Mesendoderm (in vitro differentiated cells): ENCODE data around the gene BSPH1.

ENCODE experiments used
- DNase-seq: peaks from one replicate; pipeline ENCODE4 v3.0.0; 2013
- H2AK5ac ChIP-seq: 2 replicates; pipeline ENCODE4 v1.6.1; 2013; ENCODE audit warnings: low read length, inconsistent platforms
- H2BK120ac ChIP-seq: 2 replicates; pipeline ENCODE4 v1.6.1; 2013; ENCODE audit warnings: low read depth, mild to moderate bottlenecking, low read length, moderate library complexity, mixed read lengths
- H2BK15ac ChIP-seq: replicated peaks from 2 replicates; pipeline ENCODE4 v1.6.1; 2013; ENCODE audit warnings: low read depth, mild to moderate bottlenecking, moderate library complexity
- H2BK5ac ChIP-seq: 2 replicates; pipeline ENCODE4 v1.6.1; 2013; ENCODE audit warnings: low read length, inconsistent platforms
- H3K18ac ChIP-seq: 2 replicates; pipeline ENCODE4 v1.6.1; 2013; ENCODE audit warnings: mild to moderate bottlenecking, low read length, mixed read lengths
- H3K23ac ChIP-seq: one replicate; pipeline ENCODE4 v1.6.1; 2013; ENCODE audit warnings: low read length
- H3K27ac ChIP-seq: 2 replicates; pipeline ENCODE4 v1.5.1; 2013; ENCODE audit warnings: low read depth, mild to moderate bottlenecking, inconsistent platforms, low read length, moderate library complexity
- H3K27me3 ChIP-seq: 2 replicates; pipeline ENCODE4 v1.6.1; 2013; ENCODE audit warnings: low read length, control low read depth, mild to moderate bottlenecking, inconsistent platforms; ENCODE audit not compliant: insufficient read depth, poor library complexity
- H3K36me3 ChIP-seq: 2 replicates; pipeline ENCODE4 v1.6.1; 2013; ENCODE audit warnings: low read length, inconsistent platforms; ENCODE audit not compliant: control insufficient read depth, insufficient read depth
- H3K4ac ChIP-seq: one replicate; pipeline ENCODE4 v1.6.1; 2013; ENCODE audit warnings: low read depth, mild to moderate bottlenecking, low read length, moderate library complexity
- H3K4me1 ChIP-seq: 2 replicates; pipeline ENCODE4 v1.6.1; 2013; ENCODE audit warnings: low read depth, low read length, inconsistent platforms; ENCODE audit not compliant: control insufficient read depth
- H3K4me2 ChIP-seq: 2 replicates; pipeline ENCODE4 v1.6.1; 2013; ENCODE audit warnings: low read length
- H3K4me3 ChIP-seq: 2 replicates; pipeline ENCODE4 v1.5.1; 2013; ENCODE audit warnings: mild to moderate bottlenecking, low read length
- H3K56ac ChIP-seq: one replicate; pipeline ENCODE4 v1.6.1; 2013; ENCODE audit warnings: low read length
- H3K79me1 ChIP-seq: 2 replicates; pipeline ENCODE4 v1.6.1; 2013; ENCODE audit warnings: low read length, inconsistent platforms
- H3K79me2 ChIP-seq: 2 replicates; pipeline ENCODE4 v1.6.1; 2013; ENCODE audit warnings: mild to moderate bottlenecking, low read length; ENCODE audit not compliant: control insufficient read depth, insufficient read depth
- H3K9ac ChIP-seq: 2 replicates; pipeline ENCODE4 v1.6.1; 2013; ENCODE audit warnings: low read length, inconsistent platforms
- H4K5ac ChIP-seq: one replicate; pipeline ENCODE4 v1.6.1; 2013; ENCODE audit warnings: low read length
- H4K8ac ChIP-seq: one replicate; pipeline ENCODE4 v1.6.1; 2013; ENCODE audit warnings: low read depth, mild to moderate bottlenecking, control low read depth, low read length, moderate library complexity
- WGBS: extraction: QIAGEN DNeasy Blood & Tissue Kit; methylation state at CpG from one replicate; pipeline ENCODE4 v1.1.7; 2013; ENCODE audit warnings: low lambda C conversion rate, missing lambda C conversion rate; ENCODE audit not compliant: insufficient coverage; ENCODE audit errors: extremely low coverage; 5-methylcytosine and 5-hydroxymethylcytosine counted together

The BSPH1 gene

DNA sequence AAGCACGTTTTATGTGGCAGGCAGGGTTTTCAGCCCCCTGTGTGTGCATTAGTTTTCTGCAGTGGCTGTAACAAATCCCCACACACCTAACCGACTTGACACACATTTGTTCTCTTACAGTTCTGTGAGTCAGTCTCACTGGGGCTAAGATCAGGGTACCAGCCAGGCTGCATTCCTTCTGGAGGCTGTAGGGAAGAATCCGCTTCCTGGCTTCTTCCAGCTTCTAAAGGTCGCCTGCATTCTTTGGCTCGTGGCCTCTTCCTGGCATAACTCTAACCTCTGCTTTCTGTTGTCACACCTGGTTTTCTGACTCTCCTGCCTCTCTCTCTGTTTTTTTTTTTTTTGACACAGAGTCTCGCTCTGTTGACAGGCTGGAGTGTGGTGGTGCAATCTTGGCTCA is 8.9 kb upstream of the BSPH1 start:
- no CpG with 5 or more reads among the region's 6 CpGs for WGBS
- no peaks in the 10 kb centered on the region for H3K79me2 ChIP-seq

GRCh38 chr19:47998800-47999199 is 6.8 kb upstream of the BSPH1 start:
- no peaks in the 10 kb centered on the region for H3K27me3 ChIP-seq
- no CpG with 5 or more reads among the region's 6 CpGs for WGBS

More for the DNA sequence above, 8.9 kb upstream of the BSPH1 start:
- Histone ChIP-seq H3K27me3 (no peaks in the 10 kb centered on the region), H2BK120ac (no peak overlapping the region), H3K36me3 (no peaks in the 10 kb centered on the region), H2BK15ac (no peak overlapping the region), H3K4me3 (no peak overlapping the region), H2AK5ac (no peak overlapping the region), H4K5ac (no peak overlapping the region), H3K27ac (no peak overlapping the region), H2BK5ac (no peak overlapping the region), H3K23ac (no peak overlapping the region), H4K8ac (no peak overlapping the region), H3K79me1 (no peaks in the 10 kb centered on the region), H3K4me1 (no peaks in the 10 kb centered on the region), H3K9ac (no peak overlapping the region), H3K18ac (no peak overlapping the region), H3K56ac (no peak overlapping the region), H3K4ac (no peak overlapping the region), H3K4me2 (no peak overlapping the region)
- peak; percentile 10 for DNase-seq

GRCh38 chr19:47996230-47996727 is 4.3 kb upstream of the BSPH1 start:
- Histone ChIP-seq H3K27ac (no peak overlapping the region), H3K18ac (no peak overlapping the region), H4K8ac (no peak overlapping the region), H3K4me3 (no peak overlapping the region), H2BK5ac (no peak overlapping the region), H3K36me3 (no peaks in the 10 kb centered on the region), H2AK5ac (no peak overlapping the region), H3K4me2 (no peak overlapping the region), H3K27me3 (no peaks in the 10 kb centered on the region), H2BK120ac (no peak overlapping the region), H2BK15ac (no peak overlapping the region), H3K4me1 (no peaks in the 10 kb centered on the region), H3K79me2 (no peaks in the 10 kb centered on the region), H3K23ac (no peak overlapping the region), H3K56ac (no peak overlapping the region), H3K9ac (no peak overlapping the region), H3K79me1 (no peaks in the 10 kb centered on the region), H4K5ac (no peak overlapping the region), H3K4ac (no peak overlapping the region)
- DNase-seq = no peak
- WGBS = no CpG with 5 or more reads among the region's 1 CpG

More at GRCh38 chr19:47998800-47999199, 6.8 kb upstream of the BSPH1 start:
- no peak for DNase-seq
- Histone ChIP-seq H3K4ac (no peak overlapping the region), H3K79me1 (no peaks in the 10 kb centered on the region), H3K4me3 (no peak overlapping the region), H3K56ac (no peak overlapping the region), H3K27ac (no peak overlapping the region), H3K4me2 (no peak overlapping the region), H3K79me2 (no peaks in the 10 kb centered on the region), H2AK5ac (no peak overlapping the region), H3K18ac (no peak overlapping the region), H3K9ac (no peak overlapping the region), H3K23ac (no peak overlapping the region), H2BK5ac (no peak overlapping the region), H2BK15ac (no peak overlapping the region), H3K36me3 (no peaks in the 10 kb centered on the region), H2BK120ac (no peak overlapping the region), H4K5ac (no peak overlapping the region), H4K8ac (no peak overlapping the region), H3K4me1 (no peaks in the 10 kb centered on the region)

DNA sequence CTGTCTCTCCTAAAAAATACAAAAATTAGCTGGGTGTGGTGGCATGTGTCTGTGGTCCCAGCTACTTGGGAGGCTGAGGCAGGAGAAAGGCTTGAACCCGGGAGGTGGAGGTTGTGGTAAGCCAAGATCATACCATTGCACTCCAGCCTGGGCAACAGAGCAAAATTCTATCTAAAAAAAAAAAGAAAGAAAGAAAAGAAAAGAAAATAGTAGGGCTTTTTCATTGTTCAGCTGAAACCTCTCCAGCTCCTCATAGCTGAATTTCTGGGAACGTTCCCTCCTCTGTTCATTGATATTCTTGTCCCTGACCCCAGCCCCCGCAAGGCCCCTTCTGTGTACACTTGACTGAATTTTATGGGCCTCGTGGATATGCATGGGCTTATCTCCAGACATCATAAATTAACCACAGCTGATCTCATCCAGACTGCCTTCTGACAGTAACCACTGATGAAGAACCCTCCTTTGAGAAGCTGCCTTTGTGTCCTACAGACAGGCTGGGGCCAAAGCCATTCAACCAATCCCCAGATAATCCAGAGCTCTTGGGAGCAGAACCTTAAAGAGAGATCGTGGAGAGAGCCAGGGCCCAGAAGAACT is 2.3 kb upstream of the BSPH1 start, which contains the start of gene ELSPBP1:
TSS of gene ELSPBP1 (plus strand) at position 424 of the 594 bp plus-strand sequence. CDS start 14,036 bp downstream, outside the sequence.
- Histone ChIP-seq H3K4me1 (no peaks in the 10 kb centered on the region), H3K4me3 (no peak within 1 kb of the TSS), H2BK120ac (no peak within 1 kb of the TSS), H3K36me3 (no peaks in the 10 kb centered on the region), H3K9ac (no peak within 1 kb of the TSS), H2BK15ac (no peak within 1 kb of the TSS), H3K79me2 (no peaks in the 10 kb centered on the region), H3K23ac (no peak within 1 kb of the TSS), H3K79me1 (no peaks in the 10 kb centered on the region), H3K4me2 (no peak within 1 kb of the TSS), H3K4ac (no peak within 1 kb of the TSS), H3K56ac (no peak within 1 kb of the TSS), H4K8ac (no peak within 1 kb of the TSS), H2AK5ac (no peak within 1 kb of the TSS), H2BK5ac (no peak within 1 kb of the TSS), H3K27ac (no peak within 1 kb of the TSS), H3K18ac (no peak within 1 kb of the TSS), H4K5ac (no peak within 1 kb of the TSS), H3K27me3 (no peaks in the 10 kb centered on the region)
- no peak for DNase-seq
- WGBS = no CpG with 5 or more reads among the region's 5 CpGs

- Histone ChIP-seq H2AK5ac (no peak overlapping the region), H3K4ac (no peak overlapping the region), H3K18ac (no peak overlapping the region), H3K4me1 (no peaks in the 10 kb centered on the region), H2BK5ac (no peak overlapping the region), H4K8ac (no peak overlapping the region), H3K4me2 (no peak overlapping the region), H3K23ac (no peak overlapping the region), H3K79me2 (no peaks in the 10 kb centered on the region), H3K27me3 (no peaks in the 10 kb centered on the region), H3K56ac (no peak overlapping the region), H4K5ac (no peak overlapping the region), H3K36me3 (no peaks in the 10 kb centered on the region), H3K4me3 (no peak overlapping the region), H2BK120ac (no peak overlapping the region), H3K79me1 (no peaks in the 10 kb centered on the region), H3K9ac (no peak overlapping the region), H2BK15ac (no peak overlapping the region), H3K27ac (no peak overlapping the region)
- DNase-seq = no peak
- no CpG with 5 or more reads among the region's 10 CpGs for WGBS
Observed at GRCh38 chr19:47991191-47991808, 670 bp downstream of the BSPH1 start.
